Lung (tissue), 12 donors: ENCODE data around the gene NKAIN4. TPM values are rescaled to one million over a fixed set of nuclear protein-coding genes. Genes with fewer than 3 reads are reported as not detected.

Source experiments
- ATAC-seq: fragments of 200-7000 bp; cut with Tn5 transposase; one replicate; pipeline ENCODE4 v1.9.1; 2020; ENCODE audit warnings: moderate number of reproducible peaks; ENCODE audit not compliant: insufficient read depth, low FRiP score
- DNase-seq, 3 donors: peaks; one replicate each; pipeline ENCODE4 v3.0.0-alpha.2; 2013 to 2017
- H3K27ac ChIP-seq, 2 donors: one replicate each; pipeline ENCODE4 v1.5.1; 2013; ENCODE audit warnings: mild to moderate bottlenecking in 2 of 2, moderate library complexity in 2 of 2, control low read depth in 1 of 2, inconsistent platforms in 1 of 2, low read depth in 1 of 2, low read length in 1 of 2
- H3K27me3 ChIP-seq, 3 donors: one replicate each; pipeline ENCODE4 v1.5.1; 2013; ENCODE audit warnings: low read length in 2 of 3; ENCODE audit not compliant: control insufficient read depth in 3 of 3, insufficient read depth in 3 of 3
- H3K36me3 ChIP-seq, 4 donors: one replicate each; pipeline ENCODE4 v1.5.1; 2013; ENCODE audit warnings: low read length in 4 of 4, mild to moderate bottlenecking in 1 of 4, moderate library complexity in 1 of 4; ENCODE audit not compliant: control insufficient read depth in 4 of 4, insufficient read depth in 4 of 4
- H3K4me1 ChIP-seq, 5 donors: one replicate each; pipeline ENCODE4 v1.5.1; 2013; ENCODE audit warnings: low read length in 5 of 5, mild to moderate bottlenecking in 2 of 5, moderate library complexity in 1 of 5; ENCODE audit not compliant: control insufficient read depth in 5 of 5, insufficient read depth in 5 of 5
- H3K4me3 ChIP-seq: one replicate; pipeline ENCODE4 v1.5.1; 2013; ENCODE audit warnings: mild to moderate bottlenecking, control low read depth, moderate library complexity
- H3K9ac ChIP-seq, 2 donors: one replicate each; pipeline ENCODE4 v1.5.1; 2013; ENCODE audit warnings: low read length in 2 of 2, control low read depth in 1 of 2; ENCODE audit not compliant: insufficient read depth in 1 of 2
- H3K9me3 ChIP-seq, 4 donors: one replicate each; pipeline ENCODE4 v1.5.1; 2013; ENCODE audit warnings: low read length in 3 of 4, mild to moderate bottlenecking in 1 of 4, moderate library complexity in 1 of 4; ENCODE audit not compliant: control insufficient read depth in 4 of 4, insufficient read depth in 3 of 4
- WGBS, 2 donors: extraction: QIAGEN DNeasy Blood & Tissue Kit; methylation state at CpG; one replicate each; pipeline ENCODE4 v1.1.7; 2013; 5-methylcytosine and 5-hydroxymethylcytosine counted together
- polyA plus RNA-seq, 2 donors: library from polyadenylated mRNA; stranded (reverse); fragments of 200-250 nt; gene quantifications; one replicate each; pipeline ENCODE4 v1.2.1, GENCODE V29; 2013
- total RNA-seq, 2 donors: library from RNA; depleted of rRNA in 1 of 2; stranded (reverse); fragments of >200 nt in 1 of 2; gene quantifications; one replicate each; pipeline ENCODE4 v1.2.1, GENCODE V29; 2014 to 2021
- TF ChIP-seq, protein P1 (sequence below): IDR thresholded peaks from 2 replicates; pipeline ENCODE4 v1.5.1; 2012; ENCODE audit warnings: mild to moderate bottlenecking; ENCODE audit errors: control extremely low read depth, extremely low read depth
- donor health status: control.
- donor health status: control.
- donor health status: Bipolar disorder and iron deficiency.
- donor health status: healthy.
- donor health status: DM: yes; HTN: yes; CAD: no.

NKAIN4 gene
- total and polyA plus RNA-seq, 4 donors = 0.10 to 1.7 TPM; not detected in 2

DNA sequence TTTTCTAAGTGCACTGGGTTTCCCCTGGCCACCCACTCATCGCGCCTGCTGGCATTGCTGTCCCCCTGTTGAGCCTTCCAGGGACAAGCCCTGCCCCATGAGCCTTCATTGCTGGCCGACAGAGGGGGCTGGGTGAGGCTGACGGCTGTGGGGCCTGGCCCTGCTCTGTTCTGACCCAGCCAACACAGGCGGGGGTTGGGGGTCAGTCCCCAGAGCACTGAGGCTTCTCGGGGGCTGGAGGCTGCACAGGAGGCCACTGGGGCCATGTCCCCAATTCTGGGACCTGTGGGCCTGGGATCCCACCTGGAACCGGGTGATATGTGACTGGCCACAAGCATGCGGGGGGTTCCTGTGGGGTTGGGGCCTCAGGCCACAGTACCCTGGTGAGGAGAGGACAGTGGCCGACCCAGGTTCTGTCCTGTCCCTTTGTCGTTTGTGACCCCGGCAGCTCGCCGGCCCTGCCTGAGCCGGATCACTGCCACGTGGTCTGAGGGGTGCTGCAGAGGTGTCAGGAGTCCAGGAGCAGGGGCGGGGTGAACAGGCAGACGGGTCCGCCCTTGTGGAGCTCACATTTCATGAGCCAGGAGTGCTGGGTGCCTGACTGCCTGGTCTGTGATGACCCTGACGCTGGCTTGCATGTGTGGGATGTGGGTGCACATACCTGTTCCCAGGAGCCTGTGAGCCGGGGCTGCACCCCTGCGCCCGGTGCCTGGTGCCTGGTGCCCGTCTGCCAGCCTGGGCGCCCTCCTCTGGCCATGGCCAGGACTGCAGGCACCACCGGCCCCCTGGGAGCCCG lies 36.6 kb upstream of the NKAIN4 start:
- ATAC-seq (peak; percentile 47), DNase-seq (peak in 1 of 3 donors; percentile 55)
- Histone ChIP-seq H3K36me3 (peaks cover 0 to 33% (median 9%) of the 10 kb centered on the region in 4 donors), H3K9ac (no peak overlapping the region), H3K27ac (no peak overlapping the region), H3K27me3 (peaks cover 0 to 4% (median 0%) of the 10 kb centered on the region in 3 donors), H3K4me3 (no peak overlapping the region), H3K4me1 (peaks cover 0 to 13% (median 0%) of the 10 kb centered on the region in 5 donors), H3K9me3 (no peaks in the 10 kb centered on the region)
- TF ChIP-seq, protein P1, sequence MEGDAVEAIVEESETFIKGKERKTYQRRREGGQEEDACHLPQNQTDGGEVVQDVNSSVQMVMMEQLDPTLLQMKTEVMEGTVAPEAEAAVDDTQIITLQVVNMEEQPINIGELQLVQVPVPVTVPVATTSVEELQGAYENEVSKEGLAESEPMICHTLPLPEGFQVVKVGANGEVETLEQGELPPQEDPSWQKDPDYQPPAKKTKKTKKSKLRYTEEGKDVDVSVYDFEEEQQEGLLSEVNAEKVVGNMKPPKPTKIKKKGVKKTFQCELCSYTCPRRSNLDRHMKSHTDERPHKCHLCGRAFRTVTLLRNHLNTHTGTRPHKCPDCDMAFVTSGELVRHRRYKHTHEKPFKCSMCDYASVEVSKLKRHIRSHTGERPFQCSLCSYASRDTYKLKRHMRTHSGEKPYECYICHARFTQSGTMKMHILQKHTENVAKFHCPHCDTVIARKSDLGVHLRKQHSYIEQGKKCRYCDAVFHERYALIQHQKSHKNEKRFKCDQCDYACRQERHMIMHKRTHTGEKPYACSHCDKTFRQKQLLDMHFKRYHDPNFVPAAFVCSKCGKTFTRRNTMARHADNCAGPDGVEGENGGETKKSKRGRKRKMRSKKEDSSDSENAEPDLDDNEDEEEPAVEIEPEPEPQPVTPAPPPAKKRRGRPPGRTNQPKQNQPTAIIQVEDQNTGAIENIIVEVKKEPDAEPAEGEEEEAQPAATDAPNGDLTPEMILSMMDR = no peak
- 34 to 46% methylated on average over 26 of the region's 26 CpGs for WGBS, 2 donors

DNA sequence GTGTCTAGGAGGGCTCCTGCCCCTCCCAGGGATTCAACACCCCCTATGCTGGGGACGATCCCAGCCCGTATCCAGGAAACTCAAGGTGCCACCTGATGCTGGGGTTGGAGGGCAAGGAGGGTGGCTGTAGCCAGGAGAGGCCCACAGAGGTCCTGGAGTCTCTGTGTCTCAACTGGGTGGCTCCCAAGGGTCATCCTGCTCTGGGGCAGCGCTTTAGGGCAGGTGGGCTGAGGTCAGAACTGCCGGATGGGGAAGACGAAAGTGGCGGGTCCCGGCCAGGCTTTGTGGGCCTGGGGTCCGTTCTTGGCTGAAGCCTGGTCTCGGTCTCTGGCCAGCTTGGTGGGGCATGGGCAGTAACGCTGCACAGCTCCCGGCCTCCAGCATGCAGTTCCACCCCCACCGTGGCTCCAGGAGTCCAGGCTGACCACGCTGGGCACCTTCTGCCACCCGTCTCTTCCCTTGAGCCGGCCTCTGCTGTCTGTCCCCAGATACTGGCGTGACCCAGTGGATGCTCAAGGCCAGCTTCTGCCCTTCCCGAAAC lies 35.9 kb upstream of the NKAIN4 start:
- 84 to 88% methylated on average over 17 of the region's 17 CpGs for WGBS, 2 donors
- TF ChIP-seq, protein P1 = no peak

DNA sequence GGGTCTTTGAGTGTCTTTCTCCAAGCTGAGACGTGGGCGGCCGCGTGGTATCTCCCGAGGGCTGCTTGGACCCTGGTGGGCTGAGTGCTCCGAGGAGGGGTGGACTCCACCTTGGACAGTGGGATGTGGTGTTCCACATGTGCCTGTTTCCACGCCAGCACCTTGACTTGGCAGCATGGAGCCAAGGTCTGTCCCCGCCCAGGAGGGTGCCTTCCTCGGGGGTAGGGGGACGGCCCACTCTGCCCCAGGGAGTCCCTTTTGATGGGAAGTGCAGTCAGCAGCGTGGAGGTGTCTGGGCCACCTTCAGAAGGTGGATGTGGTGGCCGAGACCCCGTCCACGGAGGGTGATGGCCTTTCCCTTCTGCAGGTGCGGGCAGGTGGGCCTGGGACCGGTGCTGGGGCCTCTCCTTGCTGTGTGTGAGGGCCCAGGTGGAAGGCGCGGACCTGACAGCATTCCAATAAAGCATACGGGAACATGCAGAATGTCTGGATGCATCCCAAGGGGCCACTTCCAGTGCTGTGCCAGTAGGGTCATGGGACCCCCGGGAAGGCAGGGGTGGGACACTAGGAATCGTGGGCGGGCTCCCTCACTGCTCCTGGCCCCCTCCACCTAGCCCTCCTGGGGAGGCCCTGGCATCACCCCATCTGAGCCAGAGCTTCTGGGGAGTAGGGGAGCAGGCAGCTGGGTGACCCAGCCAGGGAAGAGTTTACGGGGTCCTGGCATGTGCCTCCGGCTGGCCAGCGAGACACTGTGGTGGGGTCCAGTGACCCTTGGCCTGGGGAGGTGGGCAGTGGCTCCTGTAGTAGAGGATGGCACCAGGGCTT lies 35.3 kb upstream of the NKAIN4 start:
- peaks cover 0 to 45% (median 10%) of the 10 kb centered on the region in 4 donors for H3K36me3 ChIP-seq
- WGBS, 2 donors = 92 to 95% methylated on average over 25 of the region's 25 CpGs

More for the DNA sequence above, 35.9 kb upstream of the NKAIN4 start:
- H3K9me3 ChIP-seq = no peaks in the 10 kb centered on the region
- no peak overlapping the region for H3K27ac ChIP-seq
- H3K4me3 ChIP-seq = no peak overlapping the region
- no peak overlapping the region for H3K9ac ChIP-seq
- H3K27me3 ChIP-seq = peaks cover 0 to 4% (median 0%) of the 10 kb centered on the region in 3 donors
- peaks cover 0 to 13% (median 0%) of the 10 kb centered on the region in 5 donors for H3K4me1 ChIP-seq
- ATAC-seq (no peak), DNase-seq (no peak)
- H3K36me3 ChIP-seq = peaks cover 0 to 38% (median 10%) of the 10 kb centered on the region in 4 donors

More for the DNA sequence above, 35.3 kb upstream of the NKAIN4 start:
- no peak for DNase-seq
- H3K9ac ChIP-seq = no peak overlapping the region
- no peaks in the 10 kb centered on the region for H3K9me3 ChIP-seq
- H3K4me3 ChIP-seq = no peak overlapping the region
- H3K4me1 ChIP-seq = peaks cover 0 to 13% (median 0%) of the 10 kb centered on the region in 5 donors
- H3K27me3 ChIP-seq = peaks cover 0 to 4% (median 0%) of the 10 kb centered on the region in 3 donors
- ATAC-seq = no peak
- no peak overlapping the region for H3K27ac ChIP-seq
- TF ChIP-seq, protein P1 = no peak
